Caco-2 (cell line): ENCODE data around the gene TRIM46. TPM values are rescaled to one million over a fixed set of nuclear protein-coding genes. Genes with fewer than 3 reads are reported as not detected.

ENCODE experiments used
- BruUV-seq: library from RNA; stranded (reverse); fragments of 400-500 nt; replicated peaks from 2 replicates; lab custom pipeline; 2021; lab: Mats Ljungman, UMichigan
- CTCF ChIA-PET: fragments of 300-600 bp; sonication (Branson Sonifier 250); formaldehyde crosslinking; loops from one replicate; lab custom pipeline; 2022; ENCODE audit warnings: antibody characterized with exemption; lab: Charles Lee
- POLR2A ChIA-PET: fragments of 300-600 bp; sonication (Branson Sonifier 250); formaldehyde crosslinking; loops from one replicate; lab custom pipeline; 2022; ENCODE audit warnings: antibody characterized with exemption; lab: Charles Lee
- DNase-seq, 2 experiments: peaks; one replicate each; pipeline versions ENCODE4 v3.0.0 to v3.0.0-alpha.2; 2020 to 2022
- H3K27me3 ChIP-seq: replicated peaks from 2 replicates; pipeline ENCODE4 v1.6.0; 2011; ENCODE audit warnings: low read length; ENCODE audit not compliant: control insufficient read depth, insufficient read depth
- H3K36me3 ChIP-seq: 2 replicates; pipeline ENCODE4 v1.5.1; 2011; ENCODE audit warnings: low read length; ENCODE audit not compliant: control insufficient read depth, insufficient read depth
- H3K4me1 ChIP-seq: fragments of 250-450 bp; sonication (Bioruptor Pico); 2 replicates; pipeline ENCODE4 v1.5.1; 2020; ENCODE audit warnings: mild to moderate bottlenecking
- H3K4me3 ChIP-seq: 2 replicates; pipeline ENCODE4 v1.5.1; 2011; ENCODE audit warnings: low read depth, mild to moderate bottlenecking, control low read depth, low read length
- H3K9me3 ChIP-seq: fragments of 250-450 bp; sonication (Bioruptor Pico); 2 replicates; pipeline ENCODE4 v1.5.1; 2020; ENCODE audit warnings: mild to moderate bottlenecking, moderate library complexity
- H3K27ac Mint-ChIP-seq: one replicate; pipeline ENCODE4 v1.8.0; 2022; ENCODE audit warnings: mixed read lengths; ENCODE audit not compliant: unreplicated experiment
- H3K27me3 Mint-ChIP-seq: one replicate; pipeline ENCODE4 v1.8.0; 2022; ENCODE audit warnings: mixed read lengths; ENCODE audit not compliant: insufficient read depth, unreplicated experiment
- H3K36me3 Mint-ChIP-seq: one replicate; pipeline ENCODE4 v1.8.0; 2022; ENCODE audit warnings: mild to moderate bottlenecking, mixed read lengths; ENCODE audit not compliant: insufficient read depth, unreplicated experiment
- H3K4me1 Mint-ChIP-seq: one replicate; pipeline ENCODE4 v1.8.0; 2022; ENCODE audit warnings: low read depth, mixed read lengths; ENCODE audit not compliant: unreplicated experiment
- H3K4me3 Mint-ChIP-seq: one replicate; pipeline ENCODE4 v1.8.0; 2022; ENCODE audit warnings: mild to moderate bottlenecking, moderate library complexity, mixed read lengths; ENCODE audit not compliant: unreplicated experiment
- H3K9me3 Mint-ChIP-seq: one replicate; pipeline ENCODE4 v1.8.0; 2022; ENCODE audit warnings: mixed read lengths; ENCODE audit not compliant: unreplicated experiment
- CTCF ChIP-seq, 2 experiments: fragments of 200-600 bp in 1 of 2; IDR thresholded peaks; 1 replicate in 1 of 2; 2 replicates in 1 of 2; pipeline versions ENCODE4 v1.5.1 to v1.8.0; 2011 to 2022; ENCODE audit warnings: antibody characterized with exemption in 1 of 2, control low read depth in 1 of 2, inconsistent platforms in 1 of 2, low read depth in 1 of 2, low read length in 1 of 2, mild to moderate bottlenecking in 1 of 2, moderate library complexity in 1 of 2; ENCODE audit not compliant: insufficient read depth in 1 of 2, severe bottlenecking in 1 of 2, unreplicated experiment in 1 of 2
- intact Hi-C: fragments of 100-400 bp; cut with micrococcal nuclease; formaldehyde crosslinking; loops from one replicate; pipeline ENCODE4 v1.10.0; 2022; ENCODE audit not compliant: unreplicated experiment
- total RNA-seq: library from RNA; stranded (reverse); gene quantifications from 2 replicates; pipeline ENCODE4 v1.2.3, GENCODE V29; 2022

Gene TRIM46
- total RNA-seq, 1 experiment from 2014 or later, result 0.11 TPM

DNA sequence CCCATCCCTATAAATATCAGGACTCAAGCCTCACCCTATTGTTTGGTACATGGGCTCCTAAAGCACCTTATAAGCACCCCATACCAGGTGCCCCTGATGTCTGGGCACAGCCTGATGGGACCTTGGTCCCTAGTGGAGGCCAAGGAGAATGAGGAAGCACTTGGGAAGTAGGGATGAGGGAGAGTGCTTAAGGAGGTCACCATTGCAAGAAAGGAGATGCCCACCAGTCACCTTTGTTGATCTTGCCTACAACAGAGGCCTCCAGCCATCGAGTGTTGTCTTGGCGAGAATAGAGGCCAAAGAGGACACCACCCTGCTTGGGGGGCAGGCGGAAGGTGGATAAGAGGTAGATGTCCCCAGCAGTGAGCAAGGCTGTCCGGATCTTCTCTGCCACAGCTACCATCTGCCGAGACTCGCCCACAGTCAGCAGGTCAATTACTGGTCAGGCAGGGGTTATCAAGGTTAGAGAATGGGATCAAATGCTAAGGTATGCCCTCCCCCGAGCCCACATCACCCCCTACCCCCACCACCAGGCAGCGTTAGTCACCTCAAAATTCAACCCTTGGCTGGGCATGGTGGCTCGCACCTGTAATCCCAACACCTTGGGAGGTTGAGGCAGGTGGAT lies 32.4 kb downstream of the TRIM46 start:
- ChIA-PET CTCF (interaction anchor here (1.2 to 1.4 kb wide), 2 partner anchors 13 to 38 kb away, joined by 9 to 10 read pairs; no protein-coding TSS in a partner anchor), POLR2A (no interaction called here)
- Mint-ChIP-seq H3K27ac (no peak overlapping the region), H3K4me1 (peaks cover 16% of the 10 kb centered on the region), H3K4me3 (no peak overlapping the region), H3K9me3 (no peaks in the 10 kb centered on the region), H3K27me3 (peaks cover 3% of the 10 kb centered on the region), H3K36me3 (peaks cover 21% of the 10 kb centered on the region)
- H3K27me3 ChIP-seq, result no peaks in the 10 kb centered on the region
- no TSS peak for BruUV-seq
- intact Hi-C loops, result no loop called here
- TF ChIP-seq CTCF (IDR thresholded peaks at IDR 0.05; ENCODE audit: insufficient read depth in 1 of 2, low read depth in 1 of 2, low read length in 1 of 2, severe bottlenecking in 1 of 2, unreplicated experiment in 1 of 2), result no peak
- no peaks in the 10 kb centered on the region for H3K36me3 ChIP-seq
- no peak overlapping the region for H3K4me3 ChIP-seq
- no peaks in the 10 kb centered on the region for H3K9me3 ChIP-seq
- no peak for DNase-seq
- peaks cover 15% of the 10 kb centered on the region for H3K4me1 ChIP-seq

DNA sequence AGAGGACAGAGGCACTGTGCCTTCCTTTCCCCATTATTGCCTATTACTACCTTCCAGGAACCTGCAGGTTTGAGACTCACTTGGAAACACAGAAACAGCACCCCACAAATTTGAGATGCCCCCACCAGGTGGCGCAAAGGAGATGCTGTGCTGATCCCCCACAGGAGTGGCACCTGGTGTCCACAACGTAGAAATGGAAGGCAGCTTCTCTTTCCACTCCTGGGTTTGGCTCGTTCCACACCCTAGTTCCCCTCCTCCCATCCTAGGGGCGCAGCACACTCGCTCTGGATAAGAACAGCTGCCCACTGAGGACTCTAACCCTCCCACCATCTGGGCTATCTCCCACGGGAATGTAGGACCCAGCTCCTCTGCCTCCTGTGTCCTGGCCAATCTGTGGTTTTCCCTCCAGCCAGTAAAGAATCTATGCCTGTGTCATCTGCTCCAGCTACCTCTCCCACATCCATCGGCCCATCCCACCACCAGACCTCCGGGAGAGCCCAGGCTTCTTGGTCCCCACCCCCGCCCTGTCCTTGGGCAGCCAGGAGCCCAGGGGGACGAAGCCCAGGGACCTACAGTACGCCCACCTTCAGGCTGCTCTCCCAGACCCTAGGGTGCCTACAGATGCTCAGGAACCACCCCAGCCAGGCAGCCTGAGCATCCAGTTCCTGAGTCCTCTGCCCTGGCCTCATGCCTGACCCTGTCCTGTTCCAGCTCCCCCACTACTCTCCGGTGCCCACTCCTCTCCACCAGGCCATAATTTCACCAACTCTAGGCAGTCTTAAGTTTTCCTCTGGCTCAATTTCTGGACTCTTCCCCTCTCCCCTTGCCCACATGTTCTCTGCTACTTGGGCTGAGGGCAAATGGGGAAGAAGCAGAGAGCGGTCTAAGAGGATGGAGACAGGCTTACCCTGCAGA lies 33.5 kb downstream of the TRIM46 start:
- Mint-ChIP-seq H3K36me3 (peaks cover 21% of the 10 kb centered on the region), H3K4me3 (no peak overlapping the region), H3K4me1 (peaks cover 16% of the 10 kb centered on the region), H3K9me3 (no peaks in the 10 kb centered on the region), H3K27me3 (peaks cover 3% of the 10 kb centered on the region), H3K27ac (no peak overlapping the region)
- peak; percentile 88 to 90 for DNase-seq
- ChIA-PET CTCF (interaction anchor here (0.7 to 1.9 kb wide), 12 partner anchors 12 to 117 kb away, joined by 3 to 10 read pairs (median 8); partner anchors contain the start of gene KRTCAP2), POLR2A (interaction anchor here (0.6 to 1.2 kb wide), 3 partner anchors 18 to 37 kb away, joined by 3 to 4 read pairs (median 4); no protein-coding TSS in a partner anchor)
- BruUV-seq, result no TSS peak
- intact Hi-C loops, result loop anchor here (1.0 kb wide), 2 partner anchors 19 to 37 kb away; no protein-coding TSS in a partner anchor
- H3K36me3 ChIP-seq, result no peaks in the 10 kb centered on the region
- H3K27me3 ChIP-seq, result no peaks in the 10 kb centered on the region
- H3K9me3 ChIP-seq, result no peaks in the 10 kb centered on the region
- TF ChIP-seq CTCF (IDR thresholded peaks at IDR 0.05; ENCODE audit: insufficient read depth in 1 of 2, low read depth in 1 of 2, low read length in 1 of 2, severe bottlenecking in 1 of 2, unreplicated experiment in 1 of 2), result peak; percentile 90 to 97
- peaks cover 15% of the 10 kb centered on the region for H3K4me1 ChIP-seq
- no peak overlapping the region for H3K4me3 ChIP-seq
